ENCODE data around the gene ZNF628. TPM values are rescaled to one million over a fixed set of nuclear protein-coding genes. Genes with fewer than 3 reads are reported as not detected.

The ZNF628 gene
- total and polyA plus RNA-seq, 2 of the 4 experiments (the other 2 are of a cell fraction) = 0.18 to 1.9 TPM

DNA sequence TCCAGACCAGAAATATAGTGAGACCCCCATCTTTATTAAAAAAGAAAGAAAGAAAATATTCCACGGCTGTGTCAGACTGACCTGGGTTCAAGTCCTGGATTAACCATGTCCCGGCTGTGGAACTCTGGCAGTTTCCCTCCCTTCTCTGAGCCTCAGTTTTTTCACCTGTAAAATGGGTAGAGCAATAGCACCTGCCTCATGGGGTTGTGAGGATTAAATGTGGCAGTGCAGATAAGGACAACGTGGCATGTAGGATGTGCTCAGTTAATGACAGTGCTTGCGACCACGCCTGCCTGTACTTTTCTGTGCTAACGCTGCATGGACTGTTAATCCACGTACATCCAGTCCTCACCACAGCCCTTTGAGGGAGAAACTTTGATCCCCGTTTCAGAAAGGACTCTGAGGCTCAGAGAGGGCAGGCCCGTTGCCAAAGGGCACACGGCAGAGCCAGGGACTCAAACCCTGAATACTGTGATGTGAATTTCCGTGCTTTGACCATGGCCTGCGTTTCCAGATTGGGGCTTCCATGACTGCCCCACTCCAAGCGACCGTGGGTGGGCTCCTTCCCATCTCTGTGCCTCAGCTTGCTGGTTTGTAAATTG lies 44.4 kb downstream of the ZNF628 start:
- Histone ChIP-seq H2BK20ac (ENCODE audit: low read depth, low read length) (peak overlapping the region; percentile 66), H3K9me3 (ENCODE audit: control insufficient read depth, insufficient read depth, low read length) (no peaks in the 10 kb centered on the region), H3K9me1 (ENCODE audit: insufficient read depth, low read length) (peaks cover 22% of the 10 kb centered on the region), H3K23ac (ENCODE audit: low read depth, low read length) (no peak overlapping the region), H4K91ac (ENCODE audit: insufficient read depth, low read depth, low read length) (no peak overlapping the region), H3K36me3 (ENCODE audit: control insufficient read depth, insufficient read depth, low read length) (no peaks in the 10 kb centered on the region), H4K8ac (ENCODE audit: low read depth in 2 of 2, low read length in 2 of 2) (no peak overlapping the region), H3K14ac (replicated peaks; ENCODE audit: low read depth, low read length) (no peak overlapping the region; the same call in 1 of the 2 replicates), H4K20me1 (ENCODE audit: insufficient read depth, low read length) (no peaks in the 10 kb centered on the region), H2BK15ac (ENCODE audit: low read depth, low read length) (no peak overlapping the region), H2AFZ (replicated peaks; ENCODE audit: low read length, poor library complexity) (peak overlapping the region; percentile 21), H3K27ac (ENCODE audit: insufficient read depth, low read length) (no peak overlapping the region), H3K27me3 (ENCODE audit: control insufficient read depth, insufficient read depth, low read length) (no peaks in the 10 kb centered on the region), H3K56ac (ENCODE audit: extremely low read depth, insufficient read depth, low read length) (no peak overlapping the region), H4K5ac (ENCODE audit: low read depth, low read length) (no peak overlapping the region), H3K79me1 (ENCODE audit: low read depth in 1 of 2, low read length in 2 of 2) (peaks cover 0 to 18% of the 10 kb centered on the region in 2 experiments; a peak in 2 of 4 replicates), H2BK5ac (ENCODE audit: low read depth, low read length, poor library complexity, severe bottlenecking) (no peak overlapping the region), H2AK9ac (replicated peaks; ENCODE audit: low read depth, low read length, poor library complexity) (peak overlapping the region; percentile 65), H3K9ac (ENCODE audit: low read depth, low read length) (no peak overlapping the region), H2AK5ac (ENCODE audit: low read depth, low read length) (peak overlapping the region; percentile 90), H3K4me1 (ENCODE audit: control insufficient read depth, insufficient read depth, low read length) (peaks cover 2% of the 10 kb centered on the region; the same call in 1 of the 2 replicates), H3K4me3 (ENCODE audit: insufficient read depth, low read depth, low read length) (no peak overlapping the region), H2BK120ac (ENCODE audit: low read depth, low read length) (no peak overlapping the region), H3K4me2 (ENCODE audit: low read depth, low read length) (no peak overlapping the region), H3K4ac (ENCODE audit: low read depth, low read length) (no peak overlapping the region), H3K18ac (ENCODE audit: low read depth, low read length) (no peak overlapping the region)
- POLR2A ChIA-PET (ENCODE audit: unreplicated experiment) = no interaction called here
- in situ Hi-C loops (cut with MboI; ENCODE audit: low sequenced_read_pairs) = no loop called here
- ATAC-seq (ENCODE audit: low read depth) = no peak
- dilution Hi-C loops (cut with HindIII; ENCODE audit: low sequenced_read_pairs, unreplicated experiment) = no loop called here
- no TSS peak for BruUV-seq (replicated peaks)
- TF ChIP-seq RCOR1 (IDR thresholded peaks at IDR 0.05; ENCODE audit: insufficient replicate concordance, low read length) (no peak), CEBPB (IDR thresholded peaks at IDR 0.05; ENCODE audit: low read depth, low read length) (no peak), MAFK (IDR thresholded peaks at IDR 0.05; ENCODE audit: low read depth, low read length) (no peak), FOS (IDR thresholded peaks at IDR 0.05; ENCODE audit: low read depth, low read length) (no peak), MXI1 (IDR thresholded peaks at IDR 0.05; ENCODE audit: borderline replicate concordance, low read depth, low read length) (no peak), RFX5 (IDR thresholded peaks at IDR 0.05; ENCODE audit: low read depth, low read length) (no peak), NFE2L2 (IDR thresholded peaks at IDR 0.05; ENCODE audit: low read depth, low read length) (no peak), MAZ (IDR thresholded peaks at IDR 0.05; ENCODE audit: borderline replicate concordance, low read depth, low read length) (no peak), POLR2A (IDR thresholded peaks at IDR 0.05; ENCODE audit: low read depth, low read length) (no peak), CHD1 (IDR thresholded peaks at IDR 0.05; ENCODE audit: low read depth, low read length) (no peak), SMC3 (IDR thresholded peaks at IDR 0.05; ENCODE audit: low read depth, low read length) (no peak), BHLHE40 (IDR thresholded peaks at IDR 0.05; ENCODE audit: low read depth, low read length) (no peak)
- TF ChIP-seq, protein P1, sequence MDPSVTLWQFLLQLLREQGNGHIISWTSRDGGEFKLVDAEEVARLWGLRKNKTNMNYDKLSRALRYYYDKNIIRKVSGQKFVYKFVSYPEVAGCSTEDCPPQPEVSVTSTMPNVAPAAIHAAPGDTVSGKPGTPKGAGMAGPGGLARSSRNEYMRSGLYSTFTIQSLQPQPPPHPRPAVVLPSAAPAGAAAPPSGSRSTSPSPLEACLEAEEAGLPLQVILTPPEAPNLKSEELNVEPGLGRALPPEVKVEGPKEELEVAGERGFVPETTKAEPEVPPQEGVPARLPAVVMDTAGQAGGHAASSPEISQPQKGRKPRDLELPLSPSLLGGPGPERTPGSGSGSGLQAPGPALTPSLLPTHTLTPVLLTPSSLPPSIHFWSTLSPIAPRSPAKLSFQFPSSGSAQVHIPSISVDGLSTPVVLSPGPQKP (IDR thresholded peaks at IDR 0.05; ENCODE audit: borderline replicate concordance, low read depth, low read length) = no peak
- TF ChIP-seq, protein P2, sequence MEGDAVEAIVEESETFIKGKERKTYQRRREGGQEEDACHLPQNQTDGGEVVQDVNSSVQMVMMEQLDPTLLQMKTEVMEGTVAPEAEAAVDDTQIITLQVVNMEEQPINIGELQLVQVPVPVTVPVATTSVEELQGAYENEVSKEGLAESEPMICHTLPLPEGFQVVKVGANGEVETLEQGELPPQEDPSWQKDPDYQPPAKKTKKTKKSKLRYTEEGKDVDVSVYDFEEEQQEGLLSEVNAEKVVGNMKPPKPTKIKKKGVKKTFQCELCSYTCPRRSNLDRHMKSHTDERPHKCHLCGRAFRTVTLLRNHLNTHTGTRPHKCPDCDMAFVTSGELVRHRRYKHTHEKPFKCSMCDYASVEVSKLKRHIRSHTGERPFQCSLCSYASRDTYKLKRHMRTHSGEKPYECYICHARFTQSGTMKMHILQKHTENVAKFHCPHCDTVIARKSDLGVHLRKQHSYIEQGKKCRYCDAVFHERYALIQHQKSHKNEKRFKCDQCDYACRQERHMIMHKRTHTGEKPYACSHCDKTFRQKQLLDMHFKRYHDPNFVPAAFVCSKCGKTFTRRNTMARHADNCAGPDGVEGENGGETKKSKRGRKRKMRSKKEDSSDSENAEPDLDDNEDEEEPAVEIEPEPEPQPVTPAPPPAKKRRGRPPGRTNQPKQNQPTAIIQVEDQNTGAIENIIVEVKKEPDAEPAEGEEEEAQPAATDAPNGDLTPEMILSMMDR (conservative IDR thresholded peaks at IDR 0.05; ENCODE audit: low read depth, low read length) = no peak
- TF ChIP-seq, protein P3, sequence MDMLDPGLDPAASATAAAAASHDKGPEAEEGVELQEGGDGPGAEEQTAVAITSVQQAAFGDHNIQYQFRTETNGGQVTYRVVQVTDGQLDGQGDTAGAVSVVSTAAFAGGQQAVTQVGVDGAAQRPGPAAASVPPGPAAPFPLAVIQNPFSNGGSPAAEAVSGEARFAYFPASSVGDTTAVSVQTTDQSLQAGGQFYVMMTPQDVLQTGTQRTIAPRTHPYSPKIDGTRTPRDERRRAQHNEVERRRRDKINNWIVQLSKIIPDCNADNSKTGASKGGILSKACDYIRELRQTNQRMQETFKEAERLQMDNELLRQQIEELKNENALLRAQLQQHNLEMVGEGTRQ (IDR thresholded peaks at IDR 0.05; ENCODE audit: low read depth, low read length) = no peak
- WGBS, 2 experiments (ENCODE audit: extremely low coverage in 2 of 2, insufficient read length in 1 of 2) = 100% methylated on average over 1 of the region's 14 CpGs; no CpG with 5 or more reads in 1 of the 2 experiments
- DNase-seq = no peak
- CTCF ChIA-PET = no interaction called here
- intact Hi-C loops (cut with micrococcal nuclease) = no loop called here
